ENCODE data around the gene ARHGEF12. TPM values are rescaled to one million over a fixed set of nuclear protein-coding genes. Genes with fewer than 3 reads are reported as not detected.

Gene ARHGEF12
- total and polyA plus RNA-seq, 2 experiments from 2014 or later, result 9.0 to 38.9 TPM

GRCh38 chr11:120350637-120351036 lies 14.4 kb downstream of the ARHGEF12 start:
- Histone ChIP-seq H4K20me1 (replicated peaks; ENCODE audit: insufficient read depth) (no peaks in the 10 kb centered on the region), H3F3A (replicated peaks; ENCODE audit: low read depth) (no peaks in the 10 kb centered on the region), H3K27me3 (ENCODE audit: insufficient read depth) (no peaks in the 10 kb centered on the region), H3K27ac (ENCODE audit: low read depth) (no peak overlapping the region), H3K4me1 (ENCODE audit: insufficient read depth) (no peaks in the 10 kb centered on the region), H3K9me2 (ENCODE audit: insufficient read depth) (peaks cover 8% of the 10 kb centered on the region; the same call in 1 of the 2 replicates), H3K36me3 (ENCODE audit: insufficient read depth) (no peaks in the 10 kb centered on the region), H3K4me2 (no peak overlapping the region), H3K4me3 (no peak overlapping the region), H2AFZ (no peak overlapping the region), H3K79me2 (replicated peaks; ENCODE audit: insufficient read depth) (peaks cover 90% of the 10 kb centered on the region)
- no peak overlapping the region for H3K4me3 Mint-ChIP-seq
- no peak for ATAC-seq
- TF ChIP-seq EZH2phosphoT487 (IDR thresholded peaks at IDR 0.05; ENCODE audit: unreplicated experiment) (no peak), CREB1 (CRISPR knock-in tag; IDR thresholded peaks at IDR 0.05; ENCODE audit: low read depth) (no peak), ZNF462 (CRISPR knock-in tag; IDR thresholded peaks at IDR 0.05) (no peak), JUNB (IDR thresholded peaks at IDR 0.05; ENCODE audit: unreplicated experiment) (no peak), ZNF114 (CRISPR knock-in tag; IDR thresholded peaks at IDR 0.05) (no peak), REST (IDR thresholded peaks at IDR 0.05; ENCODE audit: unreplicated experiment) (no peak), POLR2AphosphoS5 (IDR thresholded peaks at IDR 0.05; ENCODE audit: low read depth) (no peak), STAT1 (IDR thresholded peaks at IDR 0.05; ENCODE audit: unreplicated experiment) (no peak), NANOG (IDR thresholded peaks at IDR 0.05; ENCODE audit: borderline replicate concordance) (no peak), CTCF (conservative IDR thresholded peaks at IDR 0.05; ENCODE audit: low read depth in 2 of 2) (no peak), EZH2 (IDR thresholded peaks at IDR 0.05; ENCODE audit: low read depth, unreplicated experiment) (no peak), ZNF331 (CRISPR knock-in tag; IDR thresholded peaks at IDR 0.05; ENCODE audit: low read depth) (no peak), ETS1 (IDR thresholded peaks at IDR 0.05) (no peak)
- no peak overlapping the region for H3K27ac Mint-ChIP-seq
- H3K9me3 Mint-ChIP-seq, result no peaks in the 10 kb centered on the region
- H3K27me3 Mint-ChIP-seq (ENCODE audit: insufficient read depth, low read depth, poor library complexity), result peaks cover 2% of the 10 kb centered on the region
- DNase-seq (ENCODE audit: low spot score), result no peak
- peaks cover 26% of the 10 kb centered on the region for H3K4me1 Mint-ChIP-seq
- no peaks in the 10 kb centered on the region for H3K36me3 Mint-ChIP-seq (ENCODE audit: low read depth)
